ENCODE data around the gene CDH16.
"Not testable (repeated sequence)": the region's sequence is repeated elsewhere in the genome, so short reads cannot be mapped to it uniquely, and the experiment has no call there.

Gene CDH16

GRCh38 chr16:66910175-66910940, 8.3 kb downstream of the CDH16 start:
- DNase-seq (ENCODE audit: low read depth): no peak

GRCh38 chr16:66908762-66909559, 9.7 kb downstream of the CDH16 start:
- DNase-seq (ENCODE audit: low read depth): no peak

- DNase-seq (ENCODE audit: low read depth): no peak
These were observed 10.6 kb downstream of the CDH16 start for GRCh38 chr16:66908116-66908515.

GRCh38 chr16:66906916-66907836, 11.5 kb downstream of the CDH16 start:
- DNase-seq (ENCODE audit: low read depth): no peak

GRCh38 chr16:66905633-66906539, 12.8 kb downstream of the CDH16 start:
- no peak for DNase-seq (ENCODE audit: low read depth)

GRCh38 chr16:66904846-66905632, 13.6 kb downstream of the CDH16 start:
- no peak for DNase-seq (ENCODE audit: low read depth)

- no peak for DNase-seq (ENCODE audit: low read depth)
These were observed 14.2 kb downstream of the CDH16 start for GRCh38 chr16:66904428-66904845.

GRCh38 chr16:66903544-66904427, 14.9 kb downstream of the CDH16 start:
- DNase-seq (ENCODE audit: low read depth): no peak

- DNase-seq (ENCODE audit: low read depth): no peak
These were observed 15.8 kb downstream of the CDH16 start for GRCh38 chr16:66902648-66903543.

GRCh38 chr16:66901626-66902025, 17.1 kb downstream of the CDH16 start:
- DNase-seq (ENCODE audit: low read depth): no peak

GRCh38 chr16:66900721-66901441, 17.8 kb downstream of the CDH16 start:
- no peak for DNase-seq (ENCODE audit: low read depth)

- peak; percentile 15 for DNase-seq (ENCODE audit: low read depth)
These were observed 18.6 kb downstream of the CDH16 start for GRCh38 chr16:66899945-66900710.

- DNase-seq (ENCODE audit: low read depth): no peak
These were observed 19.3 kb downstream of the CDH16 start for GRCh38 chr16:66899310-66899944.

- DNase-seq (ENCODE audit: low read depth): no peak
These were observed 19.8 kb downstream of the CDH16 start for GRCh38 chr16:66898933-66899309.

- DNase-seq (ENCODE audit: low read depth): no peak
These were observed 20.5 kb downstream of the CDH16 start for GRCh38 chr16:66898207-66898606.

GRCh38 chr16:66896682-66897081, 22.0 kb downstream of the CDH16 start:
- DNase-seq (ENCODE audit: low read depth): not testable (repeated sequence)
